Esophagus squamous epithelium (tissue), 5 donors: ENCODE measurements around the gene PRICKLE3. TPM values are rescaled to one million over a fixed set of nuclear protein-coding genes. Genes with fewer than 3 reads are reported as not detected.

ENCODE experiments used
- DNase-seq: peaks from one replicate; lab custom pipeline; 2025; lab: John Stamatoyannopoulos, UW
- H3K27ac ChIP-seq, 4 donors: fragments of 200-600 bp; sonication (generic); one replicate each; pipeline ENCODE4 v1.5.1; 2016 to 2019; ENCODE audit warnings: mild to moderate bottlenecking in 1 of 4
- H3K27me3 ChIP-seq, 4 donors: fragments of 200-600 bp; sonication (generic); 1 replicate in 3 of 4; 2 replicates in 1 of 4; pipeline versions ENCODE4 v1.5.1 to v1.6.0; 2017 to 2021; ENCODE audit warnings: antibody characterized with exemption in 1 of 4
- H3K36me3 ChIP-seq, 3 donors: fragments of 200-600 bp; sonication (generic); one replicate each; pipeline ENCODE4 v1.5.1; 2016 to 2019
- H3K4me1 ChIP-seq, 3 donors: fragments of 200-600 bp; sonication (generic); one replicate each; pipeline ENCODE4 v1.5.1; 2017 to 2019
- H3K4me3 ChIP-seq, 4 donors: fragments of 200-600 bp; sonication (generic); 1 replicate in 3 of 4; 2 replicates in 1 of 4; pipeline ENCODE4 v1.5.1; 2016 to 2019; ENCODE audit warnings: mild to moderate bottlenecking in 2 of 4, moderate library complexity in 1 of 4
- H3K9me3 ChIP-seq, 3 donors: fragments of 200-600 bp; sonication (generic); one replicate each; pipeline ENCODE4 v1.5.1; 2016 to 2019
- CTCF ChIP-seq, 6 experiments: fragments of 450-650 bp in 4 of 6; fragments of 200-600 bp in 2 of 6; sonication (generic) in 2 of 6; IDR thresholded peaks; one replicate each; pipeline ENCODE4 v1.5.1; 2016 to 2019; ENCODE audit warnings: antibody characterized with exemption in 6 of 6, mild to moderate bottlenecking in 4 of 6, moderate library complexity in 4 of 6
- POLR2A ChIP-seq, 4 donors: fragments of 450-650 bp; IDR thresholded peaks; one replicate each; pipeline ENCODE4 v1.6.1; 2017; ENCODE audit warnings: antibody characterized with exemption in 4 of 4, mild to moderate bottlenecking in 4 of 4, moderate library complexity in 3 of 4
- WGBS, 2 donors: methylation state at CpG; one replicate each; pipeline ENCODE4 v1.1.5; 2018; 5-methylcytosine and 5-hydroxymethylcytosine counted together
- intact Hi-C: fragments of 100-400 bp; cut with DNase I; formaldehyde crosslinking; loops from one replicate; pipeline ENCODE4 v1.15.0; 2022
- total RNA-seq, 4 donors: library from RNA; depleted of rRNA; stranded (reverse); fragments of >200 nt; gene quantifications; one replicate each; pipeline ENCODE4 v1.1.0, GENCODE V29; 2016
- donor health status: DM: yes; HTN: yes; CAD: no.

PRICKLE3 gene
- total RNA-seq, result 10 to 100 TPM; 15.7 to 33.8 (median 19.9) TPM

- Histone ChIP-seq H3K27me3 (no peaks in the 10 kb centered on the region), H3K4me1 (peaks cover 0 to 63% (median 5%) of the 10 kb centered on the region in 3 donors), H3K36me3 (peaks cover 0 to 22% (median 6%) of the 10 kb centered on the region in 3 donors), H3K4me3 (peak within 1 kb of the TSS; percentile 49 to 75 (median 59)), H3K9me3 (no peaks in the 10 kb centered on the region), H3K27ac (peak within 1 kb of the TSS; percentile 85 to 92 (median 89))
- TF ChIP-seq POLR2A (IDR thresholded peaks at IDR 0.05), result peak in 2 of 4 donors; percentile 17 to 84
- peak; percentile 14 to 54 (median 28) for TF ChIP-seq CTCF (IDR thresholded peaks at IDR 0.05)
- 71% methylated on average over 12 of the region's 62 CpGs; no CpG with 5 or more reads in 1 of the 2 donors for WGBS, 2 donors
- DNase-seq, result peak; percentile 9
- intact Hi-C loops, result no loop called here
Observed at GRCh38 chrX:49186125-49187027, at the start of gene PRICKLE3. Gene PRICKLE3, minus strand, starts transcription at chrX:49186373. Its CDS starts 76 bp downstream, at chrX:49186297.

- H3K27ac ChIP-seq, result no peak overlapping the region
- H3K4me3 ChIP-seq, result no peak overlapping the region
- no peaks in the 10 kb centered on the region for H3K36me3 ChIP-seq
- no peaks in the 10 kb centered on the region for H3K9me3 ChIP-seq
- intact Hi-C loops, result no loop called here
- H3K4me1 ChIP-seq, result peaks cover 3 to 27% (median 4%) of the 10 kb centered on the region in 3 donors
- TF ChIP-seq POLR2A (IDR thresholded peaks at IDR 0.05), result no peak
- no peak for TF ChIP-seq CTCF (IDR thresholded peaks at IDR 0.05)
- DNase-seq, result no peak
- H3K27me3 ChIP-seq, result no peaks in the 10 kb centered on the region
- 44 to 83% methylated on average over 3 to 37 of the region's 56 CpGs for WGBS, 2 donors
Observed at GRCh38 chrX:49233887-49234555, 47.8 kb upstream of the PRICKLE3 start.

- no peaks in the 10 kb centered on the region for H3K27me3 ChIP-seq
- WGBS, 2 donors, result 71 to 80% methylated on average over 6 to 9 of the region's 9 CpGs
- H3K4me3 ChIP-seq, result no peak within 1 kb of the TSS
- H3K4me1 ChIP-seq, result peaks cover 3 to 27% (median 4%) of the 10 kb centered on the region in 3 donors
- intact Hi-C loops, result no loop called here
- no peaks in the 10 kb centered on the region for H3K9me3 ChIP-seq
- no peak for DNase-seq
- H3K27ac ChIP-seq, result no peak within 1 kb of the TSS
- TF ChIP-seq POLR2A (IDR thresholded peaks at IDR 0.05), result no peak
- no peak for TF ChIP-seq CTCF (IDR thresholded peaks at IDR 0.05)
- H3K36me3 ChIP-seq, result no peaks in the 10 kb centered on the region
Observed at GRCh38 chrX:49233176-49233575, 47.0 kb upstream of the PRICKLE3 start, which contains the start of gene CACNA1F. Gene CACNA1F, minus strand, starts transcription at chrX:49233340. Its CDS starts 31 bp downstream, at chrX:49233309.

GRCh38 chrX:49232525-49232924 is 46.4 kb upstream of the PRICKLE3 start:
- WGBS, 2 donors, result 91 to 100% methylated on average over 2 of the region's 2 CpGs
- H3K27me3 ChIP-seq, result no peaks in the 10 kb centered on the region
- intact Hi-C loops, result no loop called here
- no peaks in the 10 kb centered on the region for H3K36me3 ChIP-seq
- no peak for DNase-seq
- H3K4me1 ChIP-seq, result peaks cover 3 to 27% (median 4%) of the 10 kb centered on the region in 3 donors
- H3K27ac ChIP-seq, result no peak overlapping the region
- no peak overlapping the region for H3K4me3 ChIP-seq
- H3K9me3 ChIP-seq, result no peaks in the 10 kb centered on the region
- TF ChIP-seq CTCF (IDR thresholded peaks at IDR 0.05), result no peak
- no peak for TF ChIP-seq POLR2A (IDR thresholded peaks at IDR 0.05)
